DMS 273 (cell line): ENCODE results near the gene KRT31.
A peak's percentile ranks its signal among the peaks of the same experiment; 100 is the strongest.
"Not testable (repeated sequence)": the region's sequence is repeated elsewhere in the genome, so short reads cannot be mapped to it uniquely, and the experiment has no call there.

Experiments
- DNase-seq: peaks from one replicate; lab custom pipeline; 2025; ENCODE audit not compliant: unreplicated experiment; lab: John Stamatoyannopoulos, UW

KRT31 gene

GRCh38 chr17:41418116-41418860, 20.9 kb upstream of the KRT31 start:
- no peak for DNase-seq

- DNase-seq = peak; percentile 18
Observed at GRCh38 chr17:41417576-41418015, 20.2 kb upstream of the KRT31 start.

- no peak for DNase-seq
Observed at GRCh38 chr17:41417127-41417526, 19.7 kb upstream of the KRT31 start.

GRCh38 chr17:41416479-41416878, 19.1 kb upstream of the KRT31 start:
- DNase-seq = no peak

- DNase-seq = no peak
Observed at GRCh38 chr17:41415833-41416335, 18.5 kb upstream of the KRT31 start.

- no peak for DNase-seq
Observed at GRCh38 chr17:41415411-41415810, 18.0 kb upstream of the KRT31 start.

GRCh38 chr17:41413982-41414381, 16.6 kb upstream of the KRT31 start:
- no peak for DNase-seq

- DNase-seq = no peak
Observed at GRCh38 chr17:41413353-41413957, 16.0 kb upstream of the KRT31 start.

- DNase-seq = no peak
Observed at GRCh38 chr17:41411072-41411840, 13.8 kb upstream of the KRT31 start.

GRCh38 chr17:41407226-41407625, 9.8 kb upstream of the KRT31 start:
- DNase-seq = no peak

GRCh38 chr17:41406205-41406604, 8.8 kb upstream of the KRT31 start:
- no peak for DNase-seq

GRCh38 chr17:41404024-41404671, 6.7 kb upstream of the KRT31 start:
- no peak for DNase-seq

- no peak for DNase-seq
Observed at GRCh38 chr17:41403404-41404023, 6.1 kb upstream of the KRT31 start.

GRCh38 chr17:41402161-41402560, 4.8 kb upstream of the KRT31 start:
- DNase-seq = no peak

- DNase-seq = no peak
Observed at GRCh38 chr17:41396340-41396739, 1.1 kb downstream of the KRT31 start.

- DNase-seq = no peak
Observed at GRCh38 chr17:41395611-41396010, 1.8 kb downstream of the KRT31 start.

GRCh38 chr17:41395044-41395443, 2.4 kb downstream of the KRT31 start:
- DNase-seq = not testable (repeated sequence)

GRCh38 chr17:41394254-41394996, 3.0 kb downstream of the KRT31 start:
- no peak for DNase-seq

- DNase-seq = no peak
Observed at GRCh38 chr17:41393826-41394225, 3.6 kb downstream of the KRT31 start.

- DNase-seq = no peak
Observed at GRCh38 chr17:41393294-41393693, 4.1 kb downstream of the KRT31 start.
